ENCODE data around the gene TICAM1. TPM values are rescaled to one million over a fixed set of nuclear protein-coding genes. Genes with fewer than 3 reads are reported as not detected.

The TICAM1 gene
- total and polyA plus RNA-seq, 10 of the 15 experiments (the other 5 are each of a cell fraction or from before 2014, with no cell fraction given): 0.31 to 31.1 (median 5.3) TPM

GRCh38 chr19:4776436-4777211, 54.9 kb downstream of the TICAM1 start:
- Histone ChIP-seq H3K9ac (ENCODE audit: control insufficient read depth, insufficient read depth, low read length) (no peak overlapping the region), H3K27me3 (replicated peaks in 1 of 2; ENCODE audit: control insufficient read depth in 2 of 2, insufficient read depth in 2 of 2, low read length in 1 of 2) (no peaks in the 10 kb centered on the region; a peak in 1 of 4 replicates), H3K4me2 (ENCODE audit: control insufficient read depth, insufficient read depth) (no peak overlapping the region), H3K4me3 (no peak overlapping the region), H4K20me1 (ENCODE audit: control insufficient read depth, insufficient read depth) (no peaks in the 10 kb centered on the region), H3K9me3 (replicated peaks; ENCODE audit: control insufficient read depth, insufficient read depth, low read length) (no peaks in the 10 kb centered on the region; the same call in 2 of the 3 replicates), H3K36me3 (ENCODE audit: control insufficient read depth in 2 of 2, insufficient read depth in 2 of 2, low read length in 1 of 2) (no peaks in the 10 kb centered on the region), H3K27ac (ENCODE audit: control insufficient read depth, insufficient read depth) (no peak overlapping the region), H3K4me1 (ENCODE audit: control insufficient read depth, insufficient read depth, low read length) (no peaks in the 10 kb centered on the region), H3K79me2 (ENCODE audit: control insufficient read depth, insufficient read depth, low read length) (no peaks in the 10 kb centered on the region), H2AFZ (ENCODE audit: control insufficient read depth, low read depth, low read length) (no peak overlapping the region)
- ChIA-PET CTCF (interaction anchor here (2.3 kb wide), 1 partner anchor 14 kb away, joined by 8 read pairs; no protein-coding TSS in a partner anchor), RAD21 (ENCODE audit: unreplicated experiment) (no interaction called here), SMC1A (ENCODE audit: uncharacterized antibody, unreplicated experiment) (interaction anchor here (1.8 kb wide), 1 partner anchor 15 kb away, joined by 6 read pairs; the partner anchor contains the start of gene FEM1A), POLR2A (interaction anchor here (0.6 kb wide), 1 partner anchor 46 kb away, joined by 5 read pairs; no protein-coding TSS in a partner anchor)
- WGBS (ENCODE audit: insufficient coverage, insufficient replicate concordance, low lambda C conversion rate, missing lambda C conversion rate): 14% methylated on average over 14 of the region's 14 CpGs
- ATAC-seq: no peak
- in situ Hi-C loops (cut with MboI) (no loop called here), intact Hi-C loops (cut with micrococcal nuclease; ENCODE audit: unreplicated experiment) (no loop called here)
- DNase-seq (ENCODE audit: low read depth, low spot score): no peak
- TF ChIP-seq E2F8 (IDR thresholded peaks at IDR 0.05; ENCODE audit: low read depth, partially characterized antibody) (no peak), NFYB (IDR thresholded peaks at IDR 0.05; ENCODE audit: insufficient read depth, low read depth, low read length) (no peak), SREBF1 (IDR thresholded peaks at IDR 0.05; ENCODE audit: low read length) (no peak), PBX3 (IDR thresholded peaks at IDR 0.05; ENCODE audit: insufficient replicate concordance, low read depth, low read length) (no peak), EED (IDR thresholded peaks at IDR 0.05; ENCODE audit: low read depth) (no peak), BHLHE40 (IDR thresholded peaks at IDR 0.05; ENCODE audit: borderline replicate concordance in 1 of 2, low read depth in 2 of 2, low read length in 1 of 2) (no peak), FOXM1 (IDR thresholded peaks at IDR 0.05; ENCODE audit: low read depth, low read length) (no peak), ZNF622 (IDR thresholded peaks at IDR 0.05) (no peak), USF2 (IDR thresholded peaks at IDR 0.05; ENCODE audit: borderline replicate concordance, low read depth, low read length) (no peak), ZZZ3 (IDR thresholded peaks at IDR 0.05; ENCODE audit: control insufficient read depth, insufficient read length, low read depth) (no peak), RFX5 (IDR thresholded peaks at IDR 0.05; ENCODE audit: low read depth, low read length) (no peak), IRF5 (IDR thresholded peaks at IDR 0.05; ENCODE audit: borderline replicate concordance) (no peak), SIX5 (IDR thresholded peaks at IDR 0.05; ENCODE audit: low read depth, low read length, severe bottlenecking) (no peak), MTA2 (IDR thresholded peaks at IDR 0.05; ENCODE audit: low read depth) (no peak), MYC (IDR thresholded peaks at IDR 0.05; ENCODE audit: insufficient read depth, insufficient read length, insufficient replicate concordance, low read length, severe bottlenecking) (no peak), NRF1 (conservative IDR thresholded peaks at IDR 0.05; ENCODE audit: low read depth, low read length) (no peak), SIN3A (IDR thresholded peaks at IDR 0.05; ENCODE audit: low read depth, low read length) (no peak)
- BruUV-seq (replicated peaks): no TSS peak
- no peak for FAIRE-seq
